CD4-positive, alpha-beta T cell treated with Interleukin-15 for 1 hour (primary cell): ENCODE data around the gene TENM4.
"Not testable (repeated sequence)": the region's sequence is repeated elsewhere in the genome, so short reads cannot be mapped to it uniquely, and the experiment has no call there.

Experiments used
- DNase-seq: peaks from one replicate; pipeline ENCODE4 v3.0.0-alpha.2; 2020

The TENM4 gene

DNA sequence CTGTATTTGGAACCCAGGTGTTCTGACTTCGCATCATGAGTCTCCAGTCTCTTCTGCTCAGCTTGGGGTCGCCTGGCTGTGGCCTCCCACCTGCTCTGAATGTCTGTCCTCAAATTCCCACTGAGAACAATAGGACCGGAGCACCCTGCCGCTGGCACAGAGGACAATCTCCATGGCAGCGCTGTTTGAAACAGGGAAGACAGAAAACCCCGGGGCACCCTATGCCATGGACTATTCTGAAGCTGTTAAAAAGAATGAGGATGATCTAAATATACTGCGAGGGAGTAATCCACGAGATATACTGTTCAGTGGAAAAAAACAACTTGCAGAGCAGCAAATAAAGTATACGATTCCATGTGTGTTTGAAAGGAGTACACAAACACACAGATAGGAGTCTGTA, 450.6 kb downstream of the TENM4 start:
- no peak for DNase-seq

GRCh38 chr11:78987748-78988147, 453.1 kb downstream of the TENM4 start:
- DNase-seq: no peak

- no peak for DNase-seq
Measured at GRCh38 chr11:78986305-78986704, 454.5 kb downstream of the TENM4 start.

DNA sequence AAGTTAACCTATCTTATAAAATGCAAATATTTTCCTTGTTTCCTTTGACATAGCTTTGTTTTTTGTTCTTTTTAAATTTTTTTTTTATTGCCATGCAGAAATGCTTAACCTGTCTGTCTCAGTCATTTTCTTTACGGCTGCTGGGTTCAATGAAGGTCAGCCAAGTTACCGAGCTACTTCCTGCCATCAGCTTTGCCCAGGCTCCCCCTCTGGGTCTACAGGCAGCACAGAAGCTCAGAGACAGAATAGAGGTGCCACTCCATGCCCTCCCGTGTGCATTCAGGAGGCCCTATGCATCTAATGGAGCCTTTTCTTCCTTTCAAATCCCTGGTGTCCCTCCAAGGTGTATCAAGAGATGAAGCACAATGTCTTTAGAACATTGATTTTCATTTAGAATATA, 455.2 kb downstream of the TENM4 start:
- DNase-seq: no peak

GRCh38 chr11:78982473-78982872, 458.4 kb downstream of the TENM4 start:
- DNase-seq: no peak

DNA sequence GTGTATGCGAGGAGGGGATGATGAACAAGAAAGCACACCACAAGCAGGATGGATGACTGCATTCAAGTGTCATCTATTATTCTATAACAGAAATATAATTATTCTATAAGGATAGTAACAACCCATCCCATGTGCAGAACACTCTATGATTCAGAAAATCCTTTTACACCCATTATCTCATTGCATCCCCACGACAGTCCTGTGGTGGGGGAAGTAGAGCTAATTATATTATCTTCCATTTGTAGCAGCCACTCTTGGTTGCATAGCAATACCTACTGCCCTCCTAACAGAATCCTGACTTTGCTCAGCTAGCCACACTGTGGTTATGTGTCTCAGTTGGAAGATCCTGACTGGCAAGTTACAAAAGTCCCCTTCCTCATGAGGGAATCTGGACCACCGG, 459.7 kb downstream of the TENM4 start:
- DNase-seq: no peak

DNA sequence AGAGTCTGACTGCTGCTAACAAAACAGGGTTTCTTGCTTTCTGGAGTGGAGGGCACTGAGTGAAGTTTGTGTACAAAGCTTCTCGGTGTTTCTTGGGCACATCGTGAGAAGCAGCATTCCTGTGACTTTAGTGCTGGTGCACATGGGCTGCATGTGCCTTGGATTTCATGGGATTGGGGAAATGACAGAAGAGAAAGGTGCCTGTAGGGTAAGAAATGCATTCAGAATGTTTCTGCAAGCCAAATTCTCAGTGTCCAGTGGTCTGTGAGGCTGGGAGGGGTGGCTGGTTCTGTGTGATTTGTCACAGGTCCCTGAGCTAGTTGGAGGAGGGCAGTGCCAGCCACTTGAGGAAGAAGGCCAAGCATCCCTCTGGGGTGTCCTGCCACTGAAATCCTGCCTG, 462.0 kb downstream of the TENM4 start:
- DNase-seq: no peak

DNA sequence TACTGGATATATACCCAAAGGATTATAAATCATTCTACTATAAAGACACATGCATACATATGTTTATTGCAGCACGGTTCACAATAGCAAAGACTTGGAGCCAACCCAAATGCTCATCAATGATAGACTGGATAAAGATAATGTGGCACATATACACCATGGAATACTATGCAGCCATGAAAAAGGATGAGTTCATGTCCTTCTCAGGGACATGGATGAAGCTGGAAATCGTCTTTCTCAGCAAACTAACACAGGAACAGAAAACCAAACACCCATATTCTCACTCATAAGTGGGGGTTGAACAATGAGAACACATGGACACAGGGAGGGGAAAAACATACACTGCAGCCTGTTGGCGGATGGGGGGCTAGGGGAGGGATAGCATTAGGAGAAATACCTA, 463.0 kb downstream of the TENM4 start:
- not testable (repeated sequence) for DNase-seq

DNA sequence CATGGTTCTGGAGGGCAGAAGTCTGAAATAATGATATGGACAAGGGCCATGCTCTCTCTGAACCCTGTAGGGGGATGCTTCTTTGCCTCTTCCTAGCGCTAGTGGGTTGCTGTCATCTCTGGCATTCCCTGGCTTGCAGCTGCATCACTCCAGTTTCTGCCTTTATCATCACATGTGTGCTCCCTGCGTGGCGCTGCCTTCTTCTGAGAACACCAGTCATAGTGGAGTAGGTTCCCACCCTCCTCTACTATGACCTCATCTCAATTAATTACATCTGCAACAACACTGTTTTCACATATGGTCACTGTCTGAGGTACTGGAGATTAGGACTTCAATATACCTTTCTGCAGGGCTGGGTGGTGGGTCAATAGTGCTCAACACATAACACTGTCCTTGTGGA, 463.8 kb downstream of the TENM4 start:
- no peak for DNase-seq

- no peak for DNase-seq
Measured at GRCh38 chr11:78975081-78975480, 465.7 kb downstream of the TENM4 start.

DNA sequence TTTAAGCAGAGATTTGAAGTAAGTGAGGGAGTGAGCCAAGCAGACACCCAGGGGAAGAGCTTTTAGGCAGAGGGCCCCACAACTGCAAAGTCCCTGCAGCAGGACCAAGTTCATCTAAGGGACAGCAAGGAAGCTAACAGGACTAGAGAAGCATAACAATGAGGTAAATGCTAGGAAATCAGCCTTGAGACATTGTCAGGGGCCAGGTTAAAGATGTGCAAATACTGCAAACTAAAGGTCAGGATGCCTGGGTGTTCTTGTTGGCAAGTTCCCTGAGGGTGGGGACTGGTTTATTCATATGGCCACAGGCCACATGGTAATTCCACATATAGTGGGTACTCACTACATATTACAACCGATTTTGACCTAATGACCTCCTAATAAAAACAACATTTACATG, 467.0 kb downstream of the TENM4 start:
- DNase-seq: no peak

DNA sequence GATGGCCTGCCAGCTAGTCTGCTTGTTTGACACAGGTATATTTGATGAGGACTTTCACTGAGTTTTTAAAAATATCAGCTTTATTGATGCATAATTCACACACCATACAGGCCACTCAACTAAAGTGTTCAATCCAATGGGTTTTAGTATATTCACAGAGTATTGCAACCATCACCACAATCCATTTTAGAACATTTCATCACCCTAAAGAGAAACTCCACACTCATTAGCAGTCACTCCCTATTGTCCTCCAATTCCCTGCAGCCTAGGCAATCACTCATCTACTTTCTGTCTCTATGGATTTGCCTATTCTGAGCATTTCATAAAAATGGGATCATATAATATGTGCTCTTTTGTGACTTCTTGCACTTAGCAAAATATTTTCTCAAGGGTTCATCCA, 468.2 kb downstream of the TENM4 start:
- no peak for DNase-seq

DNA sequence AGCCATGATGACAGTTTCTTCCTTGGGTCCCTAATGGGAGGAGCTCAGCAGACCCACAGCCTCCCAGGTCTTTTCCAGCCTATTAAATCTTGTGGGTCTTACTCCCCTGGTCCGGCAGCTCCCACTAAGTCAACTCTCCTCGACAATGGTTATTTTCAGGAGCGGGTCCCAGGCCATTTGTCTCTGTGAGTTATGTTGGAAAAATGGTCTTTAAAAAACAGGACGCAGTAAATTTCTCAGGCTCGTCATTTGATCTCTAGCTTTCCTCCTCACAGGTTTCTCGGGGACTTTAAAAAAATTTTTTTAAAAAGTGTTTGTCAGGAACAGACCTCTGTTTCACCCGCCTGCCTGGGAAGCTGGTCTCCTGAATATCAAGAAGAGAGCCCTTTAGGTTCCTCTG, 468.7 kb downstream of the TENM4 start:
- no peak for DNase-seq

- no peak for DNase-seq
Measured at GRCh38 chr11:78967811-78968210, 473.0 kb downstream of the TENM4 start.

- DNase-seq: no peak
Measured at GRCh38 chr11:78965432-78965831, 475.4 kb downstream of the TENM4 start.

- no peak for DNase-seq
Measured at GRCh38 chr11:78961937-78962701, 478.7 kb downstream of the TENM4 start.

DNA sequence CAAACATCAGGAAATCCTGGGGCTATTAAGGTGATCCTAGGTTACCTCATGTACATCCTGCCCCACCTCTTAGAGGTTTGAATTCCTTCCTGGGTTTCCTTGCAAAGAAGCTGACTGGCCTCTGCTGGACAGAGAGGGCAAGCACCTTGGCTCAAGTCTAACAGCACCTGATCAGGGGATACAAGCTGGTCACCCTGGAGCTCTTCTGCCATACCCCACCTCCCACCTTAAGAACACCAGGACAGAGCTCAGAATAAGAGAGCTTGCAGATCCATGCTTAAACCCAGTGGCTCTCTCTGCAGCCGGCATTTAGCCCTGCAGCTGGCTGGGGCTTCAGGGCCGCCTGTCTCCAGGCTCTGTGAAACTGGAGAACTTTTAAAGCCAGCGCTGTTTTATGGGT, 479.6 kb downstream of the TENM4 start:
- no peak for DNase-seq

DNA sequence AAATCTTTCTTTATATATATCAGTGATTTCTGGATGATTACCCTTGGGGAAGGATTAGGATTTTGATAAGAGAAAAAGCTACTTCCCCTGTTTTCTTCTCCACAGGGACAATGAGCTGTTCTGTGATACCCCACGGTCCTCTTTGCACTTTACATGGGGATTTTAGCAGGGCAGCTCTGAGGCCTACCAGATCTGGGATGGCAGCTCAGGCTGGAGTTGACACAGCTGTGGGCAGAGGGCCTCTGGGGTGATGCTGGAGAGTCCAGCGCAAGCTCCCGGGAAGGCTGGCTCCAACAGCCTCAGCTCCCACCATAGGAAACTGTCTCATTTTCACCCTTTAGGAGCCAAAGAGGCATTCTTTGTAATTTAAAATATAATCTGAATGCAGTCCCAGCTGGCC, 482.4 kb downstream of the TENM4 start:
- DNase-seq: no peak

DNA sequence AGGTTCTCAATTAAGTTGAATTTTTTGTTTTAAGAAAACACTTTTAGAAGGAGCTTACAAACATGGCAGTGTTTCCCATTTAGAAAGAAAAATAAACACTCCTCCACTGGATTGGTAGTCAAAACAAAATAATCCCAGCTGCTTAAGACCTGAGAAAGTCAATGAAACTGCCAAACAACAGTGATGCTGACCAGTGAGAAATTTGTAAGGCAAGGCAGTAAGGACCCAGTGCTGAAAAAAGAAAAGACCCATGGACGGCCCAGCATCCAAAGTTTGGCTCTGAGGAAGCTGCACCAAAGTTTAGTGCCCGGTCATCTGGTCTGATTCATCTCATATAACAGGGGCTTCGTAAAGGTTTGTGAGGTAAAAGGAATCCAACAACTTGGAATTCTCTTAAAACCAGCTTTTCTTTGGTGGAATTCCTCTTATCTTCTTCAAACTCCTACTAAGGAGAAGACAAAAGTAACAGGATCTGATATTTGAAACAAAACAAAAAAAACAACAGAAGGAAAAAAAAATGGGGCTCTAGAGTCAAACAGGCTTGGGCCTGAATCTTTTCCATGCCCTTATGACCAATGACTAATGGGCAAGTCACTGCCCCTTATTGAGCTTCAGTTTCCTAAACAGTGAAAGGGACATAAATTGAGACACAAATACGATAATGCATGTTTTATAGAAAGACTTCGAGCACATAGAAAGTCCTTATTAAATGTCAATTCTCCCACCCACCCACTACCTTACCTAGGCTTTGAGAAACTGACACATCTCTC, 483.2 kb downstream of the TENM4 start:
- no peak for DNase-seq

DNA sequence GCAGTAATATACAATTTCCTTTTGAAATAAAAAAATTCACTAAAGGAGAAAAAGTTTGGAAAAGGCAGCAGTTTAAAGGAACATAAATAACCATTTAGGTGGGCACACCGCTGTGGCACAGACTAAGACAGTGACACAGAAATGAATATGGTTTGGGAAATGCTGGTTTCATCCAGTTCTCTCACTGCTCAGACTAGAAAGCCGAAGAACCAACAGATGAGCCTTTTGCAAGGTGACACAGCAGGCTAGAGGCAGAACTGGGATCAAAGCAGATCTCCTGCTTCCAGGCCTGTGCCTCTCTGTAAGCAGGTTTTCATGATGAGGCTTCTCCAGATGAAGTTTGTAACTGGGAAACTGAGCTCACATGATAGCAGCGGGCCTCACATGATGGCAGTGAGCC, 486.1 kb downstream of the TENM4 start:
- no peak for DNase-seq

- no peak for DNase-seq
Measured at GRCh38 chr11:78954261-78954660, 486.6 kb downstream of the TENM4 start.

GRCh38 chr11:78952890-78953289, 487.9 kb downstream of the TENM4 start:
- DNase-seq: no peak

- DNase-seq: no peak
Measured at GRCh38 chr11:78952175-78952574, 488.7 kb downstream of the TENM4 start.

DNA sequence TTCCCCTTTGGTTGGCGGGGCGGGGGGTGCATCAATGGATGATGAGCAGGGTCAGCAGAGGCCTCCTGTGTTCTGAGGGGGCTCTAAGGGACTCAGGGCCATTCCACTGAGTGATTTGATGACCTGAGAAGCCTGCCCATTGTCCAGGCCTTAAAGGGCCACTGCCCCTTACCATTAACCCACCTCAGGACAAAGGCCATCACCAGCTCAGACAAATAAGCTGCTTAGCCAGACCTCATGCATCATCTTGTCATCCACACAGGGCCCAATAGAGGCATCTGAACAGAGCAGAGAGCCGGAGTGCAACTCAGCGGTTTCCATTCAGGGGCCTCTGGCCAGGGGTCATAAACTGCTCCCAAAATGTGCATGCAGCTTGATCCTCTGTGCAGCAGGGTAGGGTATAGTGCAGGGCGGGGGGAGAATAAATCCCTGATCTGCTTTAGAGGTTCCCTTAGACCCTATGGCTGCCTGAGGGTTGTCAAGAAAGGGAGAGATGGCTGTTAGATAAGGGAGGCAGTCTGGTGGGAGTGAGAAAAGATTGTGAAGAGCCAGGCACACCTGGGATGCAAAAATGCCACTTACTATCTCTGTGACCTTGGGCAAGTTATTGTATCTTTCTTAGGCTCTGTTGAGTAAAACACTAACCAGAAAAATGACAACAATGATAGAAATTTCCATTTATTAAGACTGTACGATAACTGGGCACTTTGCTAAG, 490.7 kb downstream of the TENM4 start:
- DNase-seq: no peak
